ENCODE data around the gene ZNF532.

GRCh38 chr18:58901143-58901542 is 36.5 kb downstream of the ZNF532 start:
- TF ChIP-seq CTCF (IDR thresholded peaks at IDR 0.05; ENCODE audit: low read length) (no peak), EZH2 (IDR thresholded peaks at IDR 0.05; ENCODE audit: borderline replicate concordance, low read length) (no peak)

Data from OCI-LY1 (cell line).